DND-41 (cell line): ENCODE data around the gene RRP8.

ENCODE experiments used
- ATAC-seq: fragments of 200-7000 bp; cut with Tn5 transposase; 3 replicates; pipeline ENCODE4 v1.9.1; 2021; ENCODE audit warnings: low read depth; ENCODE audit not compliant: insufficient read depth
- DNase-seq: peaks from one replicate; pipeline ENCODE4 v3.0.0-alpha.2; 2020
- H2AFZ ChIP-seq: 2 replicates; pipeline ENCODE4 v1.6.0; 2012; ENCODE audit warnings: low read depth, low read length
- H3K27ac ChIP-seq: 2 replicates; pipeline ENCODE4 v1.5.1; 2012; ENCODE audit warnings: low read length, inconsistent platforms
- H3K27me3 ChIP-seq: fragments of 200-600 bp; sonication (generic); 2 replicates; pipeline ENCODE4 v1.6.0; 2012; ENCODE audit warnings: low read length, mild to moderate bottlenecking, inconsistent platforms; ENCODE audit not compliant: insufficient read depth, poor library complexity
- H3K36me3 ChIP-seq: 2 replicates; pipeline ENCODE4 v1.5.1; 2012; ENCODE audit warnings: low read length, inconsistent platforms; ENCODE audit not compliant: insufficient read depth
- H3K4me1 ChIP-seq: 2 replicates; pipeline ENCODE4 v1.5.1; 2012; ENCODE audit warnings: mild to moderate bottlenecking, low read length; ENCODE audit not compliant: insufficient read depth
- H3K4me2 ChIP-seq: 2 replicates; pipeline ENCODE4 v1.6.0; 2012; ENCODE audit warnings: mild to moderate bottlenecking, moderate library complexity, low read length, inconsistent platforms; ENCODE audit not compliant: insufficient read depth
- H3K4me3 ChIP-seq, 2 experiments: fragments of 200-600 bp in 1 of 2; shearing (Covaris generic) in 1 of 2; 2 replicates each; pipeline ENCODE4 v1.5.1; 2012 to 2016; ENCODE audit warnings: inconsistent platforms in 2 of 2, low read length in 2 of 2, mild to moderate bottlenecking in 2 of 2, low read depth in 1 of 2, moderate library complexity in 1 of 2
- H3K79me2 ChIP-seq: 2 replicates; pipeline ENCODE4 v1.6.0; 2012; ENCODE audit warnings: low read length, inconsistent platforms; ENCODE audit not compliant: insufficient read depth
- H3K9ac ChIP-seq: 2 replicates; pipeline ENCODE4 v1.6.0; 2012; ENCODE audit warnings: low read depth, mild to moderate bottlenecking, inconsistent platforms, low read length, moderate library complexity
- H3K9me3 ChIP-seq: 2 replicates; pipeline ENCODE4 v1.5.1; 2012; ENCODE audit warnings: low read length, moderate library complexity, mild to moderate bottlenecking, inconsistent platforms; ENCODE audit not compliant: insufficient read depth, severe bottlenecking
- H4K20me1 ChIP-seq: 2 replicates; pipeline ENCODE4 v1.6.0; 2012; ENCODE audit warnings: low read length; ENCODE audit not compliant: insufficient read depth
- CTCF ChIP-seq: IDR thresholded peaks from 2 replicates; pipeline ENCODE4 v1.5.1; 2012; ENCODE audit warnings: borderline replicate concordance, low read length, moderate library complexity, mild to moderate bottlenecking; ENCODE audit not compliant: poor library complexity, severe bottlenecking; ENCODE audit errors: extremely low read depth
- EZH2 ChIP-seq: IDR thresholded peaks from 3 replicates; pipeline ENCODE4 v1.6.1; 2012; ENCODE audit warnings: borderline replicate concordance, low read depth, mild to moderate bottlenecking, moderate library complexity, low read length, inconsistent platforms; ENCODE audit not compliant: severe bottlenecking

Gene RRP8

GRCh38 chr11:6583584-6583983, 19.8 kb downstream of the RRP8 start:
- Histone ChIP-seq H3K79me2 (no peaks in the 10 kb centered on the region), H3K27me3 (no peaks in the 10 kb centered on the region), H3K4me2 (no peak overlapping the region), H3K36me3 (peaks cover 4% of the 10 kb centered on the region), H3K9me3 (peaks cover 9% of the 10 kb centered on the region), H4K20me1 (no peaks in the 10 kb centered on the region), H3K27ac (no peak overlapping the region), H3K4me3 (no peak overlapping the region), H2AFZ (no peak overlapping the region), H3K9ac (no peak overlapping the region), H3K4me1 (no peaks in the 10 kb centered on the region)
- ATAC-seq = no peak
- TF ChIP-seq CTCF (no peak), EZH2 (no peak)
- DNase-seq = no peak

GRCh38 chr11:6579681-6580080, 23.7 kb downstream of the RRP8 start:
- TF ChIP-seq EZH2 (no peak), CTCF (no peak)
- no peaks in the 10 kb centered on the region for H4K20me1 ChIP-seq
- H3K4me2 ChIP-seq = no peak overlapping the region
- no peak overlapping the region for H3K4me3 ChIP-seq
- H3K27ac ChIP-seq = no peak overlapping the region
- H3K9me3 ChIP-seq = peaks cover 7% of the 10 kb centered on the region
- H3K9ac ChIP-seq = no peak overlapping the region
- no peaks in the 10 kb centered on the region for H3K4me1 ChIP-seq
- no peaks in the 10 kb centered on the region for H3K36me3 ChIP-seq
- ATAC-seq (no peak), DNase-seq (no peak)
- no peak overlapping the region for H2AFZ ChIP-seq
- no peaks in the 10 kb centered on the region for H3K27me3 ChIP-seq
- no peaks in the 10 kb centered on the region for H3K79me2 ChIP-seq

- no peaks in the 10 kb centered on the region for H3K9me3 ChIP-seq
- ATAC-seq = no peak
- H2AFZ ChIP-seq = no peak overlapping the region
- H3K27ac ChIP-seq = no peak overlapping the region
- no peaks in the 10 kb centered on the region for H3K79me2 ChIP-seq
- H3K27me3 ChIP-seq = no peaks in the 10 kb centered on the region
- no peaks in the 10 kb centered on the region for H3K36me3 ChIP-seq
- H4K20me1 ChIP-seq = no peaks in the 10 kb centered on the region
- no peak overlapping the region for H3K4me2 ChIP-seq
- no peak for DNase-seq
- TF ChIP-seq EZH2 = no peak
- TF ChIP-seq CTCF = no peak
- no peaks in the 10 kb centered on the region for H3K4me1 ChIP-seq
- H3K4me3 ChIP-seq = no peak overlapping the region
- no peak overlapping the region for H3K9ac ChIP-seq
Observed at GRCh38 chr11:6578134-6578533, 25.3 kb downstream of the RRP8 start.
